ENCODE results near the gene DEFB113.

DEFB113 gene

DNA sequence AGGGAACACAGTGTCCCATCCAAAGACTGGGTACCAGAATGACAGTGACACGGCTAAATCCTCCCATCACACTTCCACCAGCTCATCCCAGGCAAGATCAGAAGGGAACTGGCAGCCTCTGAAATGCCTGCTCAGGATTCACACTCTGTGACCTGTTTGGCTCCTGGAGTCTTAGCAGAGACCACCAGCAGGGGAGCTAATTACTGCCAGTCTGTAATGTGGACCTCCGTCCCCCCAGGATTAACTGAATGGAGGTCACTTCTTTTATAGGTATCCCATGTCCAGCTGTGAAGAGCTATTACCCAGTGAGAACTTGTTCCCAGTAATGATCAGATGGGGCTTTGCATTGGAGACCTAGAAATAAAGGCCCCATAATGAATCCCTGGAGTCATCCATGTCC, 50.6 kb downstream of the DEFB113 start:
- Histone ChIP-seq H3K27me3 (ENCODE audit: control insufficient read depth in 2 of 2, insufficient read depth in 2 of 2, low read length in 2 of 2) (no peaks in the 10 kb centered on the region), H3K4me1 (ENCODE audit: control insufficient read depth in 2 of 2, insufficient read depth in 2 of 2, low read length in 2 of 2) (no peaks in the 10 kb centered on the region), H3K36me3 (ENCODE audit: control insufficient read depth in 2 of 2, insufficient read depth in 2 of 2, low read length in 2 of 2) (no peaks in the 10 kb centered on the region), H3K27ac (ENCODE audit: low read depth in 2 of 2, low read length in 2 of 2) (no peak overlapping the region), H3K9me3 (ENCODE audit: control insufficient read depth in 2 of 2, low read length in 2 of 2) (no peaks in the 10 kb centered on the region), H3K9ac (ENCODE audit: low read depth in 1 of 2, low read length in 2 of 2) (no peak overlapping the region), H3K4me3 (ENCODE audit: low read length in 2 of 2) (no peak overlapping the region)

Data from mucosa of rectum (tissue), 2 donors.